IMR-90 (cell line): ENCODE data around the gene RRP9. TPM values are rescaled to one million over a fixed set of nuclear protein-coding genes. Genes with fewer than 3 reads are reported as not detected.

Experiments
- ATAC-seq: fragments of 200-7000 bp; cut with Tn5 transposase; 2 replicates; pipeline ENCODE4 v1.9.1; 2020; ENCODE audit warnings: low read depth, mild to moderate bottlenecking, moderate library complexity
- BruUV-seq: library from RNA; stranded (reverse); fragments of 400-500 nt; replicated peaks from 2 replicates; lab custom pipeline; 2021; lab: Mats Ljungman, UMichigan
- CTCF ChIA-PET: fragments of 300-600 bp; formaldehyde crosslinking; extraction: SDS; loops from one replicate; lab custom pipeline; 2021; ENCODE audit warnings: antibody characterized with exemption; lab: Yijun Ruan, JAX
- POLR2A ChIA-PET: fragments of 300-600 bp; sonication (Branson Sonifier 250); formaldehyde crosslinking; loops from one replicate; lab custom pipeline; 2022; ENCODE audit warnings: antibody characterized with exemption; ENCODE audit not compliant: unreplicated experiment; lab: Charles Lee
- DNase-seq: peaks from one replicate; pipeline ENCODE4 v3.0.0; 2013
- H2AFZ ChIP-seq: replicated peaks from 2 replicates; pipeline ENCODE3; 2013; ENCODE audit warnings: low read length, mild to moderate bottlenecking; ENCODE audit not compliant: poor library complexity
- H2AK5ac ChIP-seq: 2 replicates; pipeline ENCODE4 v1.6.1; 2013; ENCODE audit warnings: low read depth, low read length, inconsistent platforms
- H2AK9ac ChIP-seq: replicated peaks from 2 replicates; pipeline ENCODE3; 2013; ENCODE audit warnings: mild to moderate bottlenecking, low read depth, low read length, moderate library complexity; ENCODE audit not compliant: poor library complexity
- H2BK120ac ChIP-seq: 2 replicates; pipeline ENCODE4 v1.6.1; 2013; ENCODE audit warnings: low read depth, low read length, inconsistent platforms
- H2BK15ac ChIP-seq: 3 replicates; pipeline ENCODE4 v1.6.1; 2013; ENCODE audit warnings: low read depth, low read length, inconsistent platforms
- H2BK20ac ChIP-seq: 2 replicates; pipeline ENCODE4 v1.6.1; 2013; ENCODE audit warnings: low read depth, mild to moderate bottlenecking, inconsistent platforms, low read length, moderate library complexity
- H2BK5ac ChIP-seq: 2 replicates; pipeline ENCODE4 v1.6.1; 2013; ENCODE audit warnings: mild to moderate bottlenecking, low read depth, low read length, inconsistent platforms; ENCODE audit not compliant: poor library complexity, severe bottlenecking
- H3K14ac ChIP-seq: replicated peaks from 2 replicates; pipeline ENCODE4 v1.6.1; 2013; ENCODE audit warnings: low read depth, low read length, inconsistent platforms
- H3K18ac ChIP-seq: 2 replicates; pipeline ENCODE4 v1.6.1; 2013; ENCODE audit warnings: low read depth, low read length, control low read depth
- H3K23ac ChIP-seq: 2 replicates; pipeline ENCODE4 v1.6.1; 2013; ENCODE audit warnings: low read depth, low read length, inconsistent platforms
- H3K27ac ChIP-seq: 2 replicates; pipeline ENCODE4 v1.5.1; 2013; ENCODE audit warnings: mild to moderate bottlenecking, control low read depth, low read length; ENCODE audit not compliant: insufficient read depth
- H3K27me3 ChIP-seq: 2 replicates; pipeline ENCODE4 v1.6.1; 2013; ENCODE audit warnings: low read length; ENCODE audit not compliant: control insufficient read depth, insufficient read depth
- H3K36me3 ChIP-seq: 2 replicates; pipeline ENCODE4 v1.6.1; 2013; ENCODE audit warnings: low read length, mixed read lengths; ENCODE audit not compliant: control insufficient read depth, insufficient read depth
- H3K4ac ChIP-seq: 2 replicates; pipeline ENCODE4 v1.6.1; 2013; ENCODE audit warnings: low read depth, low read length, inconsistent platforms
- H3K4me1 ChIP-seq: 2 replicates; pipeline ENCODE4 v1.6.1; 2013; ENCODE audit warnings: low read length, mixed read lengths; ENCODE audit not compliant: control insufficient read depth, insufficient read depth
- H3K4me2 ChIP-seq: 2 replicates; pipeline ENCODE4 v1.6.1; 2013; ENCODE audit warnings: low read depth, mild to moderate bottlenecking, control low read depth, low read length, moderate library complexity
- H3K4me3 ChIP-seq: 2 replicates; pipeline ENCODE4 v1.5.1; 2013; ENCODE audit warnings: low read depth, mild to moderate bottlenecking, control low read depth, low read length, moderate library complexity; ENCODE audit not compliant: insufficient read depth
- H3K56ac ChIP-seq: 2 replicates; pipeline ENCODE4 v1.6.1; 2013; ENCODE audit warnings: low read length, inconsistent platforms; ENCODE audit not compliant: insufficient read depth; ENCODE audit errors: extremely low read depth
- H3K79me1 ChIP-seq, 2 experiments: 2 replicates each; pipeline ENCODE4 v1.6.1; 2013; ENCODE audit warnings: low read length in 2 of 2, inconsistent platforms in 1 of 2, low read depth in 1 of 2
- H3K9ac ChIP-seq: 2 replicates; pipeline ENCODE4 v1.6.1; 2013; ENCODE audit warnings: low read depth, low read length, control low read depth
- H3K9me1 ChIP-seq: 2 replicates; pipeline ENCODE4 v1.6.1; 2013; ENCODE audit warnings: low read length, inconsistent platforms; ENCODE audit not compliant: insufficient read depth
- H3K9me3 ChIP-seq: 2 replicates; pipeline ENCODE4 v1.6.1; 2013; ENCODE audit warnings: low read length; ENCODE audit not compliant: control insufficient read depth, insufficient read depth
- H4K20me1 ChIP-seq: 2 replicates; pipeline ENCODE4 v1.6.1; 2013; ENCODE audit warnings: low read length, inconsistent platforms; ENCODE audit not compliant: insufficient read depth
- H4K5ac ChIP-seq: 2 replicates; pipeline ENCODE4 v1.6.1; 2013; ENCODE audit warnings: mild to moderate bottlenecking, low read depth, low read length, control low read depth
- H4K8ac ChIP-seq, 2 experiments: 2 replicates each; pipeline ENCODE4 v1.6.1; 2013; ENCODE audit warnings: low read depth in 2 of 2, low read length in 2 of 2, control low read depth in 1 of 2, inconsistent platforms in 1 of 2
- H4K91ac ChIP-seq: 2 replicates; pipeline ENCODE4 v1.6.1; 2013; ENCODE audit warnings: low read depth, low read length, inconsistent platforms; ENCODE audit not compliant: insufficient read depth
- BHLHE40 ChIP-seq: fragments of 150-350 bp; IDR thresholded peaks from 2 replicates; pipeline ENCODE4 v1.6.1; 2016; ENCODE audit warnings: mild to moderate bottlenecking, low read depth, low read length
- CEBPB ChIP-seq: IDR thresholded peaks from 2 replicates; pipeline ENCODE4 v1.6.1; 2012; ENCODE audit warnings: low read depth, low read length, improper control_type of control experiment
- CHD1 ChIP-seq: IDR thresholded peaks from 2 replicates; pipeline ENCODE4 v1.6.1; 2012; ENCODE audit warnings: low read depth, low read length, improper control_type of control experiment
- ELK1 ChIP-seq: fragments of 150-350 bp; IDR thresholded peaks from 2 replicates; pipeline ENCODE4 v1.6.1; 2016; ENCODE audit warnings: low read depth, mild to moderate bottlenecking, low read length, moderate library complexity, borderline replicate concordance
- FOS ChIP-seq: fragments of 150-350 bp; IDR thresholded peaks from 2 replicates; pipeline ENCODE4 v1.6.1; 2016; ENCODE audit warnings: low read depth, low read length
- MAFK ChIP-seq: IDR thresholded peaks from 2 replicates; pipeline ENCODE4 v1.6.1; 2012; ENCODE audit warnings: low read depth, low read length, improper control_type of control experiment
- MAZ ChIP-seq: IDR thresholded peaks from 2 replicates; pipeline ENCODE4 v1.6.1; 2012; ENCODE audit warnings: low read depth, mild to moderate bottlenecking, low read length, improper control_type of control experiment, moderate library complexity, borderline replicate concordance
- MXI1 ChIP-seq: IDR thresholded peaks from 2 replicates; pipeline ENCODE4 v1.6.1; 2012; ENCODE audit warnings: low read depth, mild to moderate bottlenecking, low read length, moderate library complexity, borderline replicate concordance
- NFE2L2 ChIP-seq: fragments of 150-350 bp; IDR thresholded peaks from 2 replicates; pipeline ENCODE4 v1.6.1; 2016; ENCODE audit warnings: low read depth, mild to moderate bottlenecking, low read length
- POLR2A ChIP-seq: IDR thresholded peaks from 2 replicates; pipeline ENCODE4 v1.6.1; 2012; ENCODE audit warnings: mild to moderate bottlenecking, low read depth, low read length
- RCOR1 ChIP-seq: IDR thresholded peaks from 2 replicates; pipeline ENCODE4 v1.6.1; 2012; ENCODE audit warnings: mild to moderate bottlenecking, low read length, improper control_type of control experiment; ENCODE audit not compliant: insufficient replicate concordance
- RFX5 ChIP-seq: IDR thresholded peaks from 2 replicates; pipeline ENCODE4 v1.8.0; 2012; ENCODE audit warnings: low read depth, mild to moderate bottlenecking, low read length, moderate library complexity
- SMC3 ChIP-seq: fragments of 150-350 bp; IDR thresholded peaks from 2 replicates; pipeline ENCODE4 v1.6.1; 2016; ENCODE audit warnings: low read depth, mild to moderate bottlenecking, antibody characterized with exemption, low read length, moderate library complexity
- USF2 ChIP-seq: fragments of 150-350 bp; IDR thresholded peaks from 2 replicates; pipeline ENCODE4 v1.6.1; 2017; ENCODE audit warnings: mild to moderate bottlenecking, antibody characterized with exemption, low read length, low read depth
- WGBS, 2 experiments: methylation state at CpG; one replicate each; pipeline versions ENCODE4 v1.1.5 to v1.1.7; 2013; ENCODE audit warnings: missing lambda C conversion rate in 2 of 2; ENCODE audit not compliant: insufficient read length in 1 of 2; ENCODE audit errors: extremely low coverage in 2 of 2; 5-methylcytosine and 5-hydroxymethylcytosine counted together
- dilution Hi-C: fragments of 300-500 bp; cut with HindIII; formaldehyde crosslinking; loops from one replicate; pipeline ENCODE4 v1.14.3; 2018; ENCODE audit warnings: low sequenced_read_pairs; ENCODE audit not compliant: unreplicated experiment
- in situ Hi-C: fragments of 300-500 bp; cut with MboI; formaldehyde crosslinking; loops from 3 replicates; pipeline ENCODE4 v1.14.3; 2019; ENCODE audit warnings: low sequenced_read_pairs, inconsistent platforms, mixed read lengths
- intact Hi-C: fragments of 100-400 bp; cut with micrococcal nuclease; formaldehyde crosslinking; loops from 2 replicates; pipeline ENCODE4 v1.10.0; 2022
- polyA plus RNA-seq, 3 experiments: library from polyadenylated mRNA; depleted of rRNA; stranded (reverse); fragments of >200 nt; gene quantifications; 2 replicates each; pipeline ENCODE4 v1.2.3, GENCODE V29; 2012; ENCODE audit warnings: low replicate concordance in 1 of 3
- total RNA-seq: library from RNA; depleted of rRNA; stranded (reverse); fragments of >200 nt; gene quantifications from 2 replicates; pipeline ENCODE4 v1.2.3, GENCODE V29; 2012
- TF ChIP-seq, protein P1 (sequence below): conservative IDR thresholded peaks from 2 replicates; pipeline ENCODE4 v1.5.1; 2012; ENCODE audit warnings: mild to moderate bottlenecking, low read depth, low read length, improper control_type of control experiment

The RRP9 gene
- total and polyA plus RNA-seq, 2 of the 4 experiments (the other 2 are of a cell fraction) = 30.9 to 39.8 TPM

DNA sequence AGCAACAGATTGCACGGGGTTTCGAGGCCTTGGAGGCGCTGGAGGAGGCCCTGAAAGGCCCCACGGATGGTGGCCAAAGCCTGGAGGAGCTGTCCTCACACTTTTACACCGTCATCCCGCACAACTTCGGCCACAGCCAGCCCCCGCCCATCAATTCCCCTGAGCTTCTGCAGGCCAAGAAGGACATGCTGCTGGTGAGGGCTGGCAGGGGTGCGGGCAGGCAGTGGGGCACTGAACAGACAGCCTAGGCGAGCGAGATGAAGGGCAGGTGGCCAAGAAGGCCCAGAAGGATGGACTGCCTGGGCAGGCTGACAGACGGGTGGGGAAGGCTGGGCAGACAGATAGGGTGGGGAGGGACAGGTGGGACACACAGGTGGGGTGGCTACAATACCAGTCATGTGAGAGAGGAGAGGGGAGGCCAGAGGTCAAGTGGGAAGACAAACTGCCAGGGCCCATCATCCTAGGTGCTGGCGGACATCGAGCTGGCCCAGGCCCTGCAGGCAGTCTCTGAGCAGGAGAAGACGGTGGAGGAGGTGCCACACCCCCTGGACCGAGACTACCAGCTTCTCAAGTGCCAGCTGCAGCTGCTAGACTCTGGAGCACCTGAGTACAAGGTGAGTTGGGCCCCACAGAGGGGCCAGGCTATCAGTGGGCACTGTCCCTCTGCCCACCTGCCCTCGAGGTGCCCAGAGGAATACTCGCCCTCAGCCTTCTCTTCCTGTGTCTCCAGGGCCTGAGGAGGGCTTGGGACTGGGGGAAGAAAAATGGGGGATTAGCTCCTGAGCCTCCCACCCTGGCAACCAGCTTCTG is 3.5 kb upstream of the RRP9 start:
- CTCF ChIA-PET = no interaction called here
- H4K8ac ChIP-seq = no peak overlapping the region
- ATAC-seq = no peak
- TF ChIP-seq CEBPB (no peak), USF2 (no peak), RFX5 (no peak), NFE2L2 (no peak), FOS (no peak), MAZ (no peak), BHLHE40 (no peak), MAFK (no peak), SMC3 (no peak), RCOR1 (no peak), ELK1 (no peak), CHD1 (no peak), MXI1 (no peak), POLR2A (no peak)
- TF ChIP-seq, protein P1, sequence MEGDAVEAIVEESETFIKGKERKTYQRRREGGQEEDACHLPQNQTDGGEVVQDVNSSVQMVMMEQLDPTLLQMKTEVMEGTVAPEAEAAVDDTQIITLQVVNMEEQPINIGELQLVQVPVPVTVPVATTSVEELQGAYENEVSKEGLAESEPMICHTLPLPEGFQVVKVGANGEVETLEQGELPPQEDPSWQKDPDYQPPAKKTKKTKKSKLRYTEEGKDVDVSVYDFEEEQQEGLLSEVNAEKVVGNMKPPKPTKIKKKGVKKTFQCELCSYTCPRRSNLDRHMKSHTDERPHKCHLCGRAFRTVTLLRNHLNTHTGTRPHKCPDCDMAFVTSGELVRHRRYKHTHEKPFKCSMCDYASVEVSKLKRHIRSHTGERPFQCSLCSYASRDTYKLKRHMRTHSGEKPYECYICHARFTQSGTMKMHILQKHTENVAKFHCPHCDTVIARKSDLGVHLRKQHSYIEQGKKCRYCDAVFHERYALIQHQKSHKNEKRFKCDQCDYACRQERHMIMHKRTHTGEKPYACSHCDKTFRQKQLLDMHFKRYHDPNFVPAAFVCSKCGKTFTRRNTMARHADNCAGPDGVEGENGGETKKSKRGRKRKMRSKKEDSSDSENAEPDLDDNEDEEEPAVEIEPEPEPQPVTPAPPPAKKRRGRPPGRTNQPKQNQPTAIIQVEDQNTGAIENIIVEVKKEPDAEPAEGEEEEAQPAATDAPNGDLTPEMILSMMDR = no peak

More for the DNA sequence above, 3.5 kb upstream of the RRP9 start:
- in situ Hi-C loops (loop anchor here (25.0 kb wide), 1 partner anchor 558 kb away; the partner anchor contains the start of genes MANF and RBM15B), intact Hi-C loops (no loop called here), dilution Hi-C loops (no loop called here)
- no peak overlapping the region for H3K4me3 ChIP-seq
- peaks cover 16 to 25% of the 10 kb centered on the region in 2 experiments; a peak in 3 of 4 replicates for H3K79me1 ChIP-seq
- no peak overlapping the region for H3K18ac ChIP-seq
- no peak overlapping the region for H2AK9ac ChIP-seq
- no peak overlapping the region for H2BK20ac ChIP-seq
- no TSS peak for BruUV-seq
- WGBS, 2 experiments = 81% methylated on average over 8 of the region's 18 CpGs; no CpG with 5 or more reads in 1 of the 2 experiments
- no peak overlapping the region for H3K23ac ChIP-seq
- no peak overlapping the region for H3K56ac ChIP-seq
- H4K5ac ChIP-seq = no peak overlapping the region
- H3K36me3 ChIP-seq = peaks cover 2% of the 10 kb centered on the region; the same call in 1 of the 2 replicates
- no peak overlapping the region for H3K4me2 ChIP-seq
- no peak overlapping the region for H3K9ac ChIP-seq
- no peak overlapping the region for H2BK15ac ChIP-seq
- no peak overlapping the region for H2BK5ac ChIP-seq
- no peak overlapping the region for H3K27ac ChIP-seq
- H3K9me1 ChIP-seq = peaks cover 12% of the 10 kb centered on the region
- no peak overlapping the region for H2AFZ ChIP-seq
- H3K4ac ChIP-seq = no peak overlapping the region
- POLR2A ChIA-PET = no interaction called here
- H3K27me3 ChIP-seq = no peaks in the 10 kb centered on the region
- H3K14ac ChIP-seq = no peak overlapping the region
- H3K9me3 ChIP-seq = no peaks in the 10 kb centered on the region
- DNase-seq = no peak
- no peak overlapping the region for H2BK120ac ChIP-seq
- peaks cover 9% of the 10 kb centered on the region for H4K20me1 ChIP-seq
- no peak overlapping the region for H4K91ac ChIP-seq
- peaks cover 13% of the 10 kb centered on the region for H3K4me1 ChIP-seq
- H2AK5ac ChIP-seq = no peak overlapping the region
